PC-3 (cell line): ENCODE results near the gene EPS8. TPM values are rescaled to one million over a fixed set of nuclear protein-coding genes. Genes with fewer than 3 reads are reported as not detected.

Source experiments
- ATAC-seq: fragments of 200-7000 bp; cut with Tn5 transposase; 2 replicates; pipeline ENCODE4 v1.9.1; 2020; ENCODE audit warnings: mild to moderate bottlenecking, moderate library complexity
- BruUV-seq: library from RNA; stranded (reverse); fragments of 400-500 nt; replicated peaks from 2 replicates; lab custom pipeline; 2021; lab: Mats Ljungman, UMichigan
- CTCF ChIA-PET: fragments of 300-600 bp; sonication (Branson Sonifier 250); formaldehyde crosslinking; loops from one replicate; lab custom pipeline; 2022; ENCODE audit warnings: antibody characterized with exemption; lab: Charles Lee
- POLR2A ChIA-PET: fragments of 300-600 bp; sonication (Branson Sonifier 250); formaldehyde crosslinking; loops from one replicate; lab custom pipeline; 2022; ENCODE audit warnings: antibody characterized with exemption; ENCODE audit not compliant: unreplicated experiment; lab: Charles Lee
- DNase-seq: peaks from one replicate; pipeline ENCODE4 v3.0.0-alpha.2; 2015
- H2AFZ ChIP-seq: fragments of 300-600 bp; sonication (generic); 2 replicates; pipeline ENCODE4 v1.6.0; 2016; ENCODE audit warnings: antibody characterized with exemption, low read length
- H3F3A ChIP-seq: fragments of 300-600 bp; sonication (generic); one replicate; pipeline ENCODE4 v1.6.0; 2017; ENCODE audit warnings: antibody characterized with exemption, low read length, control low read depth, mild to moderate bottlenecking; ENCODE audit not compliant: unreplicated experiment
- H3K27ac ChIP-seq: fragments of 300-600 bp; sonication (generic); 2 replicates; pipeline ENCODE4 v1.5.1; 2016; ENCODE audit warnings: mild to moderate bottlenecking, low read length
- H3K27me3 ChIP-seq: fragments of 300-600 bp; sonication (generic); 2 replicates; pipeline ENCODE4 v1.6.1; 2016; ENCODE audit warnings: low read length, mixed read lengths
- H3K36me3 ChIP-seq: fragments of 300-600 bp; sonication (generic); 2 replicates; pipeline ENCODE4 v1.6.1; 2016; ENCODE audit warnings: low read depth, mixed run types, low read length, mixed read lengths
- H3K4me1 ChIP-seq: fragments of 300-600 bp; sonication (generic); 2 replicates; pipeline ENCODE4 v1.5.1; 2016; ENCODE audit warnings: low read length; ENCODE audit not compliant: insufficient read depth
- H3K4me2 ChIP-seq: fragments of 300-600 bp; sonication (generic); 2 replicates; pipeline ENCODE4 v1.6.0; 2016; ENCODE audit warnings: low read length
- H3K4me3 ChIP-seq: fragments of 300-600 bp; sonication (generic); 2 replicates; pipeline ENCODE4 v1.5.1; 2016; ENCODE audit warnings: mild to moderate bottlenecking, low read length, mixed read lengths
- H3K79me2 ChIP-seq: fragments of 300-600 bp; sonication (generic); 2 replicates; pipeline ENCODE4 v1.6.1; 2017; ENCODE audit warnings: low read length, mixed read lengths
- H3K9ac ChIP-seq: fragments of 300-600 bp; sonication (generic); 2 replicates; pipeline ENCODE4 v1.6.0; 2016; ENCODE audit warnings: mild to moderate bottlenecking, low read length
- H3K9me2 ChIP-seq: fragments of 300-600 bp; sonication (generic); replicated peaks from 2 replicates; pipeline ENCODE4 v1.6.1; 2016; ENCODE audit warnings: mixed run types, low read length, mixed read lengths
- H3K9me3 ChIP-seq: fragments of 300-600 bp; sonication (generic); 2 replicates; pipeline ENCODE4 v1.6.1; 2016; ENCODE audit warnings: low read length, mixed read lengths
- H4K20me1 ChIP-seq: fragments of 300-600 bp; sonication (generic); 2 replicates; pipeline ENCODE4 v1.6.1; 2016; ENCODE audit warnings: low read length, mixed read lengths
- CTCF ChIP-seq: fragments of 300-600 bp; sonication (generic); conservative IDR thresholded peaks from 2 replicates; pipeline ENCODE4 v1.5.1; 2017; ENCODE audit warnings: antibody characterized with exemption, low read depth, mild to moderate bottlenecking, low read length
- EZH2 ChIP-seq: fragments of 300-600 bp; sonication (generic); IDR thresholded peaks from one replicate; pipeline ENCODE4 v1.6.1; 2017; ENCODE audit warnings: antibody characterized with exemption, mild to moderate bottlenecking, low read length; ENCODE audit not compliant: unreplicated experiment
- EZH2phosphoT487 ChIP-seq: fragments of 300-600 bp; sonication (generic); IDR thresholded peaks from 2 replicates; pipeline ENCODE4 v1.6.1; 2018; ENCODE audit warnings: mild to moderate bottlenecking, antibody characterized with exemption, low read length, borderline replicate concordance
- intact Hi-C: fragments of 100-400 bp; cut with micrococcal nuclease; formaldehyde crosslinking; loops from 2 replicates; pipeline ENCODE4 v1.9.0; 2023
- total RNA-seq: library from RNA; depleted of rRNA; stranded (reverse); fragments of >200 nt; gene quantifications from 2 replicates; pipeline ENCODE4 v1.2.3, GENCODE V29; 2014; rRNA removed

The EPS8 gene
- total RNA-seq, 1 experiment from 2014 or later = 47.4 TPM

GRCh38 chr12:15575671-15576541 is 213.3 kb downstream of the EPS8 start:
- no peak overlapping the region for H3K4me2 ChIP-seq
- no peak for TF ChIP-seq EZH2phosphoT487
- no peak for TF ChIP-seq CTCF
- no peak for TF ChIP-seq EZH2
- H3K4me3 ChIP-seq = no peak overlapping the region
- H3K27me3 ChIP-seq = no peaks in the 10 kb centered on the region
- no peaks in the 10 kb centered on the region for H3K4me1 ChIP-seq
- intact Hi-C loops = no loop called here
- no peak overlapping the region for H3K27ac ChIP-seq
- DNase-seq = no peak
- H3F3A ChIP-seq = no peaks in the 10 kb centered on the region
- no TSS peak for BruUV-seq
- ChIA-PET CTCF (no interaction called here), POLR2A (no interaction called here)
- no peak for ATAC-seq
- H3K36me3 ChIP-seq = no peaks in the 10 kb centered on the region
- H3K9me3 ChIP-seq = no peaks in the 10 kb centered on the region
- H2AFZ ChIP-seq = no peak overlapping the region
- H3K9ac ChIP-seq = no peak overlapping the region
- no peaks in the 10 kb centered on the region for H3K79me2 ChIP-seq
- H4K20me1 ChIP-seq = no peaks in the 10 kb centered on the region
- no peaks in the 10 kb centered on the region for H3K9me2 ChIP-seq

- no peaks in the 10 kb centered on the region for H3K4me1 ChIP-seq
- BruUV-seq = no TSS peak
- CTCF ChIA-PET = no interaction called here
- H4K20me1 ChIP-seq = no peaks in the 10 kb centered on the region
- H3K9me2 ChIP-seq = no peaks in the 10 kb centered on the region
- H3K9me3 ChIP-seq = no peaks in the 10 kb centered on the region
- no peak overlapping the region for H2AFZ ChIP-seq
- intact Hi-C loops = no loop called here
- H3K79me2 ChIP-seq = no peaks in the 10 kb centered on the region
- POLR2A ChIA-PET = no interaction called here
- no peak overlapping the region for H3K4me2 ChIP-seq
- no peaks in the 10 kb centered on the region for H3K36me3 ChIP-seq
- no peak for ATAC-seq
- no peaks in the 10 kb centered on the region for H3F3A ChIP-seq
- H3K27me3 ChIP-seq = no peaks in the 10 kb centered on the region
- H3K27ac ChIP-seq = no peak overlapping the region
- no peak for TF ChIP-seq EZH2
- no peak for TF ChIP-seq EZH2phosphoT487
- TF ChIP-seq CTCF = no peak
- no peak for DNase-seq
- no peak overlapping the region for H3K4me3 ChIP-seq
- no peak overlapping the region for H3K9ac ChIP-seq
These were observed 214.8 kb downstream of the EPS8 start for GRCh38 chr12:15574353-15574752.

Other genes with a start within 250 kb of the EPS8 start
- 64.8 and 80.4 TPM in 2 replicates for gene STRAP, start 93.0 kb upstream of the EPS8 start, total RNA-seq
- gene DERA, start 121.9 kb upstream of the EPS8 start, total RNA-seq = 34.6 and 49.4 TPM in 2 replicates